OCI-LY3 (cell line): Measurements from ENCODE around the gene ADGRG1.
"Not testable (repeated sequence)": the region's sequence is repeated elsewhere in the genome, so short reads cannot be mapped to it uniquely, and the experiment has no call there.

Experiments used
- H2AFZ ChIP-seq: fragments of 200-600, 300-600 bp; shearing (Covaris generic); 2 replicates; pipeline ENCODE4 v1.6.0; 2014; ENCODE audit warnings: antibody characterized with exemption, low read depth, low read length
- H3K27ac ChIP-seq: fragments of 200-600, 300-600 bp; sonication (generic); 2 replicates; pipeline ENCODE4 v1.5.1; 2014; ENCODE audit warnings: mild to moderate bottlenecking, low read length, moderate library complexity, mixed read lengths
- H3K27me3 ChIP-seq: fragments of 200-600, 300-600 bp; sonication (generic); 2 replicates; pipeline ENCODE4 v1.6.1; 2014; ENCODE audit warnings: low read depth, low read length, mixed read lengths
- H3K36me3 ChIP-seq: fragments of 200-600, 300-600 bp; sonication (generic); replicated peaks from 2 replicates; pipeline ENCODE3; 2014; ENCODE audit warnings: low read depth, low read length, mixed read lengths
- H3K4me1 ChIP-seq: fragments of 300-600, 200-600 bp; sonication (generic); 2 replicates; pipeline ENCODE4 v1.6.1; 2014; ENCODE audit warnings: low read length, mixed read lengths
- H3K4me2 ChIP-seq: fragments of 200-600, 300-600 bp; sonication (generic); 2 replicates; pipeline ENCODE4 v1.6.1; 2014; ENCODE audit warnings: low read length, mixed read lengths
- H3K4me3 ChIP-seq: fragments of 300-600, 200-600 bp; sonication (generic); 2 replicates; pipeline ENCODE4 v1.5.1; 2014; ENCODE audit warnings: antibody characterized with exemption, mild to moderate bottlenecking, low read length, moderate library complexity
- H3K79me2 ChIP-seq: fragments of 300-600, 200-600 bp; shearing (Covaris generic); 2 replicates; pipeline ENCODE4 v1.6.1; 2014; ENCODE audit warnings: mild to moderate bottlenecking, low read length, mixed read lengths
- H3K9ac ChIP-seq: fragments of 300-600, 200-600 bp; shearing (Covaris generic); 2 replicates; pipeline ENCODE4 v1.6.0; 2014; ENCODE audit warnings: mild to moderate bottlenecking, low read length, moderate library complexity
- H3K9me3 ChIP-seq: fragments of 200-600, 300-600 bp; shearing (Covaris generic); 2 replicates; pipeline ENCODE4 v1.6.1; 2014; ENCODE audit warnings: low read length, mixed read lengths; ENCODE audit not compliant: insufficient read depth
- H4K20me1 ChIP-seq: fragments of 200-600, 300-600 bp; sonication (generic); 2 replicates; pipeline ENCODE4 v1.6.1; 2016; ENCODE audit warnings: low read length, mixed read lengths; ENCODE audit not compliant: insufficient read depth
- CTCF ChIP-seq: fragments of 200-600, 300-600 bp; sonication (generic); IDR thresholded peaks from 2 replicates; pipeline ENCODE4 v1.5.1; 2014; ENCODE audit warnings: antibody characterized with exemption, low read length, low read depth
- EZH2phosphoT487 ChIP-seq: fragments of 200-600 bp; shearing (Covaris generic); IDR thresholded peaks from 2 replicates; pipeline ENCODE4 v1.6.1; 2018; ENCODE audit warnings: antibody characterized with exemption, mixed run types, low read depth

Gene ADGRG1

GRCh38 chr16:57669476-57670162 lies 41.2 kb downstream of the ADGRG1 start:
- no peaks in the 10 kb centered on the region for H3K79me2 ChIP-seq
- no peaks in the 10 kb centered on the region for H3K4me1 ChIP-seq
- H3K4me2 ChIP-seq: no peak overlapping the region
- H3K27me3 ChIP-seq: peaks cover 41% of the 10 kb centered on the region
- H3K4me3 ChIP-seq: no peak overlapping the region
- H3K9ac ChIP-seq: no peak overlapping the region
- no peaks in the 10 kb centered on the region for H3K36me3 ChIP-seq
- H3K9me3 ChIP-seq: no peaks in the 10 kb centered on the region
- 0 out of 2 replicates have a peak, but pooled peaks cover 4% of the 10 kb centered on the region for H4K20me1 ChIP-seq
- TF ChIP-seq EZH2phosphoT487: no peak
- no peak for TF ChIP-seq CTCF
- no peak overlapping the region for H3K27ac ChIP-seq
- H2AFZ ChIP-seq: no peak overlapping the region

- H2AFZ ChIP-seq: no peak overlapping the region
- H3K79me2 ChIP-seq: no peaks in the 10 kb centered on the region
- H4K20me1 ChIP-seq: 0 out of 2 replicates have a peak, but pooled peaks cover 4% of the 10 kb centered on the region
- no peaks in the 10 kb centered on the region for H3K4me1 ChIP-seq
- H3K9me3 ChIP-seq: no peaks in the 10 kb centered on the region
- no peak for TF ChIP-seq EZH2phosphoT487
- TF ChIP-seq CTCF: no peak
- H3K9ac ChIP-seq: no peak overlapping the region
- no peaks in the 10 kb centered on the region for H3K36me3 ChIP-seq
- H3K27ac ChIP-seq: no peak overlapping the region
- no peak overlapping the region for H3K4me2 ChIP-seq
- no peak overlapping the region for H3K4me3 ChIP-seq
- peaks cover 41% of the 10 kb centered on the region for H3K27me3 ChIP-seq
Measured at GRCh38 chr16:57670196-57670595, 41.8 kb downstream of the ADGRG1 start.

- H4K20me1 ChIP-seq, H3K4me1 ChIP-seq: not testable (repeated sequence)
Measured at GRCh38 chr16:57671451-57671850, 43.0 kb downstream of the ADGRG1 start.

GRCh38 chr16:57672416-57672815 lies 44.0 kb downstream of the ADGRG1 start:
- no peak overlapping the region for H3K27ac ChIP-seq
- no peaks in the 10 kb centered on the region; the same call in 1 of the 2 replicates for H4K20me1 ChIP-seq
- H2AFZ ChIP-seq: no peak overlapping the region
- no peaks in the 10 kb centered on the region for H3K79me2 ChIP-seq
- H3K4me3 ChIP-seq: no peak overlapping the region
- TF ChIP-seq EZH2phosphoT487: no peak
- H3K27me3 ChIP-seq: peaks cover 54% of the 10 kb centered on the region
- no peaks in the 10 kb centered on the region for H3K36me3 ChIP-seq
- no peaks in the 10 kb centered on the region for H3K9me3 ChIP-seq
- H3K9ac ChIP-seq: no peak overlapping the region
- H3K4me1 ChIP-seq: no peaks in the 10 kb centered on the region
- no peak overlapping the region for H3K4me2 ChIP-seq

More at GRCh38 chr16:57671451-57671850, 43.0 kb downstream of the ADGRG1 start:
- H3K4me2 ChIP-seq, H3K27ac ChIP-seq, H3K4me3 ChIP-seq, H3K9ac ChIP-seq, H3K9me3 ChIP-seq, H3K36me3 ChIP-seq, H3K79me2 ChIP-seq, H2AFZ ChIP-seq: not testable (repeated sequence)
- H3K27me3 ChIP-seq: peaks cover 48% of the 10 kb centered on the region

- Histone ChIP-seq H3K9me3 (no peaks in the 10 kb centered on the region), H3K4me1 (no peaks in the 10 kb centered on the region), H3K9ac (no peak overlapping the region), H3K79me2 (no peaks in the 10 kb centered on the region), H3K27ac (no peak overlapping the region), H4K20me1 (no peaks in the 10 kb centered on the region; the same call in 1 of the 2 replicates), H3K27me3 (peaks cover 54% of the 10 kb centered on the region), H3K4me2 (no peak overlapping the region), H3K36me3 (no peaks in the 10 kb centered on the region), H2AFZ (no peak overlapping the region), H3K4me3 (no peak overlapping the region)
- TF ChIP-seq CTCF (no peak), EZH2phosphoT487 (no peak)
Measured at GRCh38 chr16:57672824-57673223, 44.4 kb downstream of the ADGRG1 start.
